Mammary epithelial cell (primary cell): ENCODE measurements around the gene CDKN2D.

Experiments
- EZH2 ChIP-seq: IDR thresholded peaks from 2 replicates; pipeline ENCODE4 v1.6.1; 2012; ENCODE audit warnings: low read length, inconsistent platforms, borderline replicate concordance
- TF ChIP-seq, protein P1 (sequence below), 2 donors: IDR thresholded peaks in 1 of 2; conservative IDR thresholded peaks in 1 of 2; 2 replicates each; pipeline ENCODE4 v1.5.1; 2011 to 2012; ENCODE audit warnings: inconsistent platforms in 2 of 2, low read length in 2 of 2, mild to moderate bottlenecking in 2 of 2, control low read depth in 1 of 2, low read depth in 1 of 2; ENCODE audit not compliant: insufficient read depth in 1 of 2; ENCODE audit errors: extremely low read depth in 1 of 2

DNA sequence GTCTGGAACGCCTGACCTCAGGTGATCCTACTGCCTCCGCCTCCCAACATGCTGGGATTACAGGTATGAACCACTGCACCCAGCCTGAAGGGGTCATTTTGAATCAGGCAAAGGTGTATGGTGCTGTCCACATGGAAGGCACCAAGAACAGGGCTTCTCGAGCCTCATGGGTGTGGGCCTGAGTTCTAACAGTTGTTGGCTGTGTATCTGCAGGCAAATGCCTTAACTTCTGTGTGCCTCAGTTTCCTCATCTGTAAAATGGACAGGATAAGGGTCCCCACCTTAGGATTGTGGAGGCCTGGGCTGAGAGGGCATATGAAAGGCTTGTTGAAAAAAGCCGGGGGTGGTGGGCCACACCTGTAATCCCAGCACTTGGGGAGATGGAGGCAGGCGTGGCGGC is 9.2 kb upstream of the CDKN2D start:
- TF ChIP-seq, protein P1, sequence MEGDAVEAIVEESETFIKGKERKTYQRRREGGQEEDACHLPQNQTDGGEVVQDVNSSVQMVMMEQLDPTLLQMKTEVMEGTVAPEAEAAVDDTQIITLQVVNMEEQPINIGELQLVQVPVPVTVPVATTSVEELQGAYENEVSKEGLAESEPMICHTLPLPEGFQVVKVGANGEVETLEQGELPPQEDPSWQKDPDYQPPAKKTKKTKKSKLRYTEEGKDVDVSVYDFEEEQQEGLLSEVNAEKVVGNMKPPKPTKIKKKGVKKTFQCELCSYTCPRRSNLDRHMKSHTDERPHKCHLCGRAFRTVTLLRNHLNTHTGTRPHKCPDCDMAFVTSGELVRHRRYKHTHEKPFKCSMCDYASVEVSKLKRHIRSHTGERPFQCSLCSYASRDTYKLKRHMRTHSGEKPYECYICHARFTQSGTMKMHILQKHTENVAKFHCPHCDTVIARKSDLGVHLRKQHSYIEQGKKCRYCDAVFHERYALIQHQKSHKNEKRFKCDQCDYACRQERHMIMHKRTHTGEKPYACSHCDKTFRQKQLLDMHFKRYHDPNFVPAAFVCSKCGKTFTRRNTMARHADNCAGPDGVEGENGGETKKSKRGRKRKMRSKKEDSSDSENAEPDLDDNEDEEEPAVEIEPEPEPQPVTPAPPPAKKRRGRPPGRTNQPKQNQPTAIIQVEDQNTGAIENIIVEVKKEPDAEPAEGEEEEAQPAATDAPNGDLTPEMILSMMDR (conservative IDR thresholded peaks at IDR 0.05 in 1 of 2, IDR thresholded peaks at IDR 0.05 in 1 of 2; ENCODE audit: extremely low read depth in 1 of 2, insufficient read depth in 1 of 2, low read depth in 1 of 2, low read length in 2 of 2): no peak
- TF ChIP-seq EZH2: no peak
